Activated B cell treated with CpG ODN at 0.5 μM for 24 hours (primary cell): ENCODE measurements around the gene INPP5A. TPM values are rescaled to one million over a fixed set of nuclear protein-coding genes. Genes with fewer than 3 reads are reported as not detected.

Experiments
- ATAC-seq: fragments of 200-7000 bp; cut with Tn5 transposase; one replicate; pipeline ENCODE4 v1.10.0; 2021; ENCODE audit warnings: low read depth, mild to moderate bottlenecking, moderate library complexity
- CTCF ChIA-PET: fragments of 350-600 bp; sonication (Branson Sonifier 250); formaldehyde crosslinking; loops from one replicate; lab custom pipeline; 2021; ENCODE audit warnings: antibody characterized with exemption; lab: Charles Lee
- POLR2A ChIA-PET: fragments of 350-600 bp; sonication (Branson Sonifier 250); formaldehyde crosslinking; loops from one replicate; lab custom pipeline; 2021; ENCODE audit warnings: antibody characterized with exemption; lab: Charles Lee
- DNase-seq: peaks from one replicate; pipeline ENCODE4 v3.0.0; 2022
- H3K27ac Mint-ChIP-seq: one replicate; pipeline ENCODE4 v1.8.0; 2020; ENCODE audit warnings: mixed read lengths
- H3K27me3 Mint-ChIP-seq: one replicate; pipeline ENCODE4 v1.8.0; 2021; ENCODE audit warnings: mixed read lengths
- H3K36me3 Mint-ChIP-seq: one replicate; pipeline ENCODE4 v1.8.0; 2021; ENCODE audit warnings: low read depth, mixed read lengths
- H3K4me1 Mint-ChIP-seq: one replicate; pipeline ENCODE4 v1.8.0; 2021; ENCODE audit warnings: mixed read lengths
- H3K4me3 Mint-ChIP-seq: one replicate; pipeline ENCODE4 v1.8.0; 2020; ENCODE audit warnings: mild to moderate bottlenecking, mixed read lengths
- H3K9me3 Mint-ChIP-seq: one replicate; pipeline ENCODE4 v1.8.0; 2020; ENCODE audit warnings: mixed read lengths
- intact Hi-C: fragments of 100-400 bp; cut with micrococcal nuclease; formaldehyde crosslinking; loops from one replicate; pipeline ENCODE4 v1.15.1; 2024
- total RNA-seq: library from RNA; stranded (reverse); gene quantifications from 2 replicates; pipeline ENCODE4 v1.2.3, GENCODE V29; 2022
- TF ChIP-seq, protein P1 (sequence below): fragments of 200-600 bp; IDR thresholded peaks from one replicate; pipeline ENCODE4 v1.8.0; 2022; ENCODE audit warnings: antibody characterized with exemption, mild to moderate bottlenecking

INPP5A gene
- total RNA-seq, 1 donor from 2014 or later, result 24.9 TPM

DNA sequence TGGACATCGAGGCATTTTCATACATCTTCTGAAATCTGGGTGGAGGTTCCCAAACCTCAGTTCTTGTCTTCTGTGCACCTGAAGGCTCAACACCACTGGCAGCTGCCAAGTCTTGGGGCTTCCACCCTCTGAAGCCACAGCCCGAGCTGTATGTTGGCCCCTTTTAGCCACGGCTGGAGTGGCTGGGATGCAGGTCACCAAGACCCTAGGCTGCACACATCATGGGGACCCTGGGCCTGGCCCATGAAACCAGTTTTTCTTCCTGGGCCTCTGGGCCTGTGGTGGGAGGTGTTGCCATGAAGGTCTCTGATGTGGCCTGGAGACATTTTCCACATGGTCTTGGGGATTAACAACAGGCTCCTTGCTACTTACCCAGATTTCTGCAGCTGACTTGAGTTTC lies 62.1 kb downstream of the INPP5A start:
- ATAC-seq (no peak), DNase-seq (no peak)
- ChIA-PET POLR2A (no interaction called here), CTCF (no interaction called here)
- Mint-ChIP-seq H3K9me3 (peaks cover 11% of the 10 kb centered on the region), H3K27me3 (no peaks in the 10 kb centered on the region), H3K36me3 (peaks cover 25% of the 10 kb centered on the region), H3K27ac (no peak overlapping the region), H3K4me1 (peaks cover 48% of the 10 kb centered on the region), H3K4me3 (no peak overlapping the region)
- intact Hi-C loops, result no loop called here
- TF ChIP-seq, protein P1, sequence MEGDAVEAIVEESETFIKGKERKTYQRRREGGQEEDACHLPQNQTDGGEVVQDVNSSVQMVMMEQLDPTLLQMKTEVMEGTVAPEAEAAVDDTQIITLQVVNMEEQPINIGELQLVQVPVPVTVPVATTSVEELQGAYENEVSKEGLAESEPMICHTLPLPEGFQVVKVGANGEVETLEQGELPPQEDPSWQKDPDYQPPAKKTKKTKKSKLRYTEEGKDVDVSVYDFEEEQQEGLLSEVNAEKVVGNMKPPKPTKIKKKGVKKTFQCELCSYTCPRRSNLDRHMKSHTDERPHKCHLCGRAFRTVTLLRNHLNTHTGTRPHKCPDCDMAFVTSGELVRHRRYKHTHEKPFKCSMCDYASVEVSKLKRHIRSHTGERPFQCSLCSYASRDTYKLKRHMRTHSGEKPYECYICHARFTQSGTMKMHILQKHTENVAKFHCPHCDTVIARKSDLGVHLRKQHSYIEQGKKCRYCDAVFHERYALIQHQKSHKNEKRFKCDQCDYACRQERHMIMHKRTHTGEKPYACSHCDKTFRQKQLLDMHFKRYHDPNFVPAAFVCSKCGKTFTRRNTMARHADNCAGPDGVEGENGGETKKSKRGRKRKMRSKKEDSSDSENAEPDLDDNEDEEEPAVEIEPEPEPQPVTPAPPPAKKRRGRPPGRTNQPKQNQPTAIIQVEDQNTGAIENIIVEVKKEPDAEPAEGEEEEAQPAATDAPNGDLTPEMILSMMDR, result no peak

DNA sequence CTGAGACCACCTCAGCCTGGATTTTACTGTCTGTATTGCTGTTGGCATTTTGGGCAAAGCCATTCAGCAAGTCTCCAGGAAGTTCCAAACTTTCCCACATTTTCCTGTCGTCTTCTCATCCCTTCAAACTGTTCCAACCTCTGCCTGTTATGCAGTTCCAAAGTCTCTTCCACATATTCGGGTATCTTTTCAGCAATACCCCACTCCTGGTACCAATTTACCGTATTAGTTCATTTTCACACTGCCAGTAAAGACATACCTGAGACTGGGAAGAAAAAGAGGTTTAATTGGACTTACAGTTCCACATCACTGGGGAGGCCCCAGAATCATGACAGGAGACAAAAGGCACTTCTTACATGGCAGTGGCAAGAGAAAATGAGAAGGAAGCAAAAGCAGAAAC lies 62.8 kb downstream of the INPP5A start:
- TF ChIP-seq, protein P1, result no peak
- Mint-ChIP-seq H3K4me3 (no peak overlapping the region), H3K27ac (no peak overlapping the region), H3K27me3 (no peaks in the 10 kb centered on the region), H3K36me3 (peaks cover 25% of the 10 kb centered on the region), H3K9me3 (peaks cover 11% of the 10 kb centered on the region), H3K4me1 (peaks cover 42% of the 10 kb centered on the region)
- ChIA-PET POLR2A (no interaction called here), CTCF (no interaction called here)
- DNase-seq (no peak), ATAC-seq (no peak)
- intact Hi-C loops, result no loop called here

GRCh38 chr10:132601567-132601966 lies 64.0 kb downstream of the INPP5A start:
- no peak for ATAC-seq
- ChIA-PET CTCF (no interaction called here), POLR2A (no interaction called here)
- H3K9me3 Mint-ChIP-seq, result peaks cover 11% of the 10 kb centered on the region
- DNase-seq, result no peak
- intact Hi-C loops, result no loop called here
- H3K4me1 Mint-ChIP-seq, result peaks cover 34% of the 10 kb centered on the region
- no peak overlapping the region for H3K27ac Mint-ChIP-seq
- H3K4me3 Mint-ChIP-seq, result no peak overlapping the region
- TF ChIP-seq, protein P1, result no peak
- H3K36me3 Mint-ChIP-seq, result peaks cover 25% of the 10 kb centered on the region
- H3K27me3 Mint-ChIP-seq, result no peaks in the 10 kb centered on the region

GRCh38 chr10:132602614-132603013 lies 65.0 kb downstream of the INPP5A start:
- ChIA-PET CTCF (no interaction called here), POLR2A (no interaction called here)
- intact Hi-C loops, result no loop called here
- Mint-ChIP-seq H3K4me1 (peaks cover 27% of the 10 kb centered on the region), H3K4me3 (no peak overlapping the region), H3K9me3 (peaks cover 11% of the 10 kb centered on the region), H3K27ac (no peak overlapping the region), H3K27me3 (no peaks in the 10 kb centered on the region), H3K36me3 (peaks cover 25% of the 10 kb centered on the region)
- DNase-seq (no peak), ATAC-seq (no peak)
- TF ChIP-seq, protein P1, result no peak

- POLR2A ChIA-PET, result interaction anchor here (1.3 kb wide), 1 partner anchor 8 kb away, joined by 4 read pairs; no protein-coding TSS in a partner anchor
- no peaks in the 10 kb centered on the region for H3K27me3 Mint-ChIP-seq
- H3K27ac Mint-ChIP-seq, result no peak overlapping the region
- ATAC-seq (no peak), DNase-seq (no peak)
- intact Hi-C loops, result no loop called here
- peaks cover 19% of the 10 kb centered on the region for H3K4me1 Mint-ChIP-seq
- CTCF ChIA-PET, result no interaction called here
- no peak overlapping the region for H3K4me3 Mint-ChIP-seq
- peaks cover 11% of the 10 kb centered on the region for H3K9me3 Mint-ChIP-seq
- TF ChIP-seq, protein P1, result no peak
- H3K36me3 Mint-ChIP-seq, result peaks cover 26% of the 10 kb centered on the region
Measured at GRCh38 chr10:132603851-132604533, 66.4 kb downstream of the INPP5A start.
